Right atrium auricular region (tissue), 2 donors: Measurements from ENCODE around the gene LAG3. TPM values are rescaled to one million over a fixed set of nuclear protein-coding genes. Genes with fewer than 3 reads are reported as not detected.

ENCODE experiments used
- DNase-seq: peaks from one replicate; pipeline ENCODE4 v3.0.0-alpha.2; 2019; ENCODE audit warnings: low spot score
- H3K27ac ChIP-seq, 2 donors: fragments of 200-600 bp; sonication (generic); 1 replicate in 1 of 2; 2 replicates in 1 of 2; pipeline ENCODE4 v1.5.1; 2016 to 2019
- H3K27me3 ChIP-seq, 2 donors: fragments of 200-600 bp; sonication (generic); one replicate each; pipeline versions ENCODE4 v1.5.1 to v1.6.0; 2017 to 2019
- H3K36me3 ChIP-seq: fragments of 200-600 bp; sonication (generic); one replicate; pipeline ENCODE4 v1.5.1; 2016
- H3K4me1 ChIP-seq, 2 donors: fragments of 200-600 bp; sonication (generic); one replicate each; pipeline versions ENCODE4 v1.5.1 to v1.6.0; 2017 to 2019
- H3K4me3 ChIP-seq, 2 donors: fragments of 200-600 bp; sonication (generic); 1 replicate in 1 of 2; 2 replicates in 1 of 2; pipeline ENCODE4 v1.5.1; 2017 to 2019; ENCODE audit warnings: mild to moderate bottlenecking in 1 of 2, moderate library complexity in 1 of 2
- H3K9me3 ChIP-seq, 2 donors: fragments of 200-600 bp; sonication (generic); one replicate each; pipeline ENCODE4 v1.5.1; 2019
- total RNA-seq, 2 donors: library from RNA; depleted of rRNA; stranded (reverse); fragments of >200 nt; gene quantifications; one replicate each; pipeline ENCODE4 v1.1.0, GENCODE V29; 2016
- TF ChIP-seq, protein P1 (sequence below), 2 donors: fragments of 200-600 bp; sonication (generic); IDR thresholded peaks; one replicate each; pipeline ENCODE4 v1.5.1; 2019; ENCODE audit warnings: antibody characterized with exemption in 2 of 2

The LAG3 gene
- total RNA-seq, 2 donors from 2014 or later: 0.47 TPM; not detected in 1

- H3K27me3 ChIP-seq: no peaks in the 10 kb centered on the region
- H3K9me3 ChIP-seq: no peaks in the 10 kb centered on the region
- H3K27ac ChIP-seq: no peak overlapping the region
- H3K36me3 ChIP-seq: no peaks in the 10 kb centered on the region
- DNase-seq: no peak
- H3K4me1 ChIP-seq: no peaks in the 10 kb centered on the region
- peak overlapping the region in 1 of 2 donors; percentile 13 for H3K4me3 ChIP-seq
- TF ChIP-seq, protein P1, sequence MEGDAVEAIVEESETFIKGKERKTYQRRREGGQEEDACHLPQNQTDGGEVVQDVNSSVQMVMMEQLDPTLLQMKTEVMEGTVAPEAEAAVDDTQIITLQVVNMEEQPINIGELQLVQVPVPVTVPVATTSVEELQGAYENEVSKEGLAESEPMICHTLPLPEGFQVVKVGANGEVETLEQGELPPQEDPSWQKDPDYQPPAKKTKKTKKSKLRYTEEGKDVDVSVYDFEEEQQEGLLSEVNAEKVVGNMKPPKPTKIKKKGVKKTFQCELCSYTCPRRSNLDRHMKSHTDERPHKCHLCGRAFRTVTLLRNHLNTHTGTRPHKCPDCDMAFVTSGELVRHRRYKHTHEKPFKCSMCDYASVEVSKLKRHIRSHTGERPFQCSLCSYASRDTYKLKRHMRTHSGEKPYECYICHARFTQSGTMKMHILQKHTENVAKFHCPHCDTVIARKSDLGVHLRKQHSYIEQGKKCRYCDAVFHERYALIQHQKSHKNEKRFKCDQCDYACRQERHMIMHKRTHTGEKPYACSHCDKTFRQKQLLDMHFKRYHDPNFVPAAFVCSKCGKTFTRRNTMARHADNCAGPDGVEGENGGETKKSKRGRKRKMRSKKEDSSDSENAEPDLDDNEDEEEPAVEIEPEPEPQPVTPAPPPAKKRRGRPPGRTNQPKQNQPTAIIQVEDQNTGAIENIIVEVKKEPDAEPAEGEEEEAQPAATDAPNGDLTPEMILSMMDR (IDR thresholded peaks at IDR 0.05): no peak
These were observed 20.3 kb downstream of the LAG3 start for GRCh38 chr12:6792522-6793201.

- H3K36me3 ChIP-seq: no peaks in the 10 kb centered on the region
- H3K9me3 ChIP-seq: no peaks in the 10 kb centered on the region
- no peaks in the 10 kb centered on the region for H3K4me1 ChIP-seq
- H3K27ac ChIP-seq: no peak overlapping the region
- TF ChIP-seq, protein P1 (IDR thresholded peaks at IDR 0.05): no peak
- DNase-seq: no peak
- H3K4me3 ChIP-seq: no peak overlapping the region
- no peaks in the 10 kb centered on the region for H3K27me3 ChIP-seq
These were observed 22.8 kb downstream of the LAG3 start for GRCh38 chr12:6795088-6795487.

DNA sequence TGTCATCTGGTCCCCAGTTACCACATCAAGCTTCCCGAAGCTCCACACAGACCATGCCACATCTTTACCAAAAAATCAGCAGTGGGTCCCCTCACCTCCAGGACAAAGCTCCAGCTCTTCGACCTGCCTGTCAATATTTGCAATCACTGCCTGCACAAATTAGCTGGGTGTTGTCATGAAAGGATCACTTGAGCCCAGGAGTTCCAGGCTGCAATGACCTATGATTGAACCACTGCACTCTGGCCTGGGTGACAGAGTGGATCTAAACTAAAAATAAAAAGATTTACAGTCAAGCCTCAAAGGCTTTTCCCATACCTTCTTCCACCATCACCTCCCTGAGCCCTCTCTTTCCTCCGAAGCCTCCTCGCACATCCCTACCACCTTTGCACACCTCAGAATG lies 24.3 kb downstream of the LAG3 start:
- no peak overlapping the region for H3K27ac ChIP-seq
- H3K4me1 ChIP-seq: no peaks in the 10 kb centered on the region
- H3K36me3 ChIP-seq: no peaks in the 10 kb centered on the region
- H3K4me3 ChIP-seq: no peak overlapping the region
- no peaks in the 10 kb centered on the region for H3K27me3 ChIP-seq
- no peaks in the 10 kb centered on the region for H3K9me3 ChIP-seq
- TF ChIP-seq, protein P1 (IDR thresholded peaks at IDR 0.05): no peak
- no peak for DNase-seq

DNA sequence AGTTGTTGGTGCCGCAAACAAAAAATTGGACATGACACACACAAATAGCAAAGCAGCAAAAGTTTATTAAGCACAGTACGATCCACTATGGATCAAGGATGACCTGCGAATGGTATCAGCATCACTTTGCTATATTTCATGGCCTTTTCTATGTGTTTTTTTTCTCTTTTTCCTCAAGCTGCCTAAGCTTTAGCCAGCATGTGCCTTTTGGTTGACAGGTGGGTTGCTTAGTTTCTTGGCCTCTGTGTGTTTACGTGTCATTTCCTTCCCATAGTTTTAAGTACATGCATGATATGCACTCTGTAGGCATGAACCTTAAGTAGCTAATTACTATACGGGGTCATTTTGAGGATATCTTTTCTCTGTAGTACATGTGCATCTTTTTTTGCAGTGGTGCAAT lies 26.8 kb downstream of the LAG3 start:
- no peak overlapping the region for H3K27ac ChIP-seq
- DNase-seq: no peak
- TF ChIP-seq, protein P1 (IDR thresholded peaks at IDR 0.05): no peak
- H3K9me3 ChIP-seq: no peaks in the 10 kb centered on the region
- H3K4me3 ChIP-seq: no peak overlapping the region
- H3K4me1 ChIP-seq: no peaks in the 10 kb centered on the region
- H3K27me3 ChIP-seq: no peaks in the 10 kb centered on the region
- no peaks in the 10 kb centered on the region for H3K36me3 ChIP-seq

GRCh38 chr12:6807170-6807569 lies 34.9 kb downstream of the LAG3 start:
- Histone ChIP-seq H3K36me3 (no peaks in the 10 kb centered on the region), H3K4me1 (no peaks in the 10 kb centered on the region), H3K27ac (no peak overlapping the region), H3K27me3 (no peaks in the 10 kb centered on the region), H3K4me3 (no peak overlapping the region), H3K9me3 (no peaks in the 10 kb centered on the region)
- TF ChIP-seq, protein P1 (IDR thresholded peaks at IDR 0.05): no peak
- no peak for DNase-seq

DNA sequence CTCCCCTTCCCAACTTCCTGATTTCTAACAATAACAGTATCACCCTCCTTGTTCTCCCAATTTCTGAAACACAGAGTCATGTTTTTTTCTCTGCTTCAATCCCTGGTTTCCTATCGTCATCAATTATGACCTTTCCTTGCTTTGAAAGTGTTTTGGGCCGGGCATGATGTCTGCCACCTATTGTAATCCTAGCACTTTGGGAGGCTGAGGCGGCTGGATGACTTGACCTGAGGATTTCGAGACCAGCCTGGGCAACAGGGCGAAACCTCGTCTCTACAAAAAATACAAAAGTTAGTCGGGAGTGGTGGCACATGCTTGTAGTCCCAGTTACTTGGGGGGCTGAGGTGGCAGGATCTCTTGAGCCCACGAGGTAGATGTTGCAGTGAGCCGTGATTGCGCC lies 36.7 kb downstream of the LAG3 start:
- DNase-seq: no peak

More for the DNA sequence above, 36.7 kb downstream of the LAG3 start:
- Histone ChIP-seq H3K36me3 (no peaks in the 10 kb centered on the region), H3K27me3 (no peaks in the 10 kb centered on the region), H3K4me1 (no peaks in the 10 kb centered on the region), H3K27ac (no peak overlapping the region), H3K4me3 (no peak overlapping the region), H3K9me3 (no peaks in the 10 kb centered on the region)
- TF ChIP-seq, protein P1 (IDR thresholded peaks at IDR 0.05): no peak
